ENCODE data around the gene RCBTB1. TPM values are rescaled to one million over a fixed set of nuclear protein-coding genes. Genes with fewer than 3 reads are reported as not detected.

Gene RCBTB1
- 19.0 TPM for total RNA-seq

DNA sequence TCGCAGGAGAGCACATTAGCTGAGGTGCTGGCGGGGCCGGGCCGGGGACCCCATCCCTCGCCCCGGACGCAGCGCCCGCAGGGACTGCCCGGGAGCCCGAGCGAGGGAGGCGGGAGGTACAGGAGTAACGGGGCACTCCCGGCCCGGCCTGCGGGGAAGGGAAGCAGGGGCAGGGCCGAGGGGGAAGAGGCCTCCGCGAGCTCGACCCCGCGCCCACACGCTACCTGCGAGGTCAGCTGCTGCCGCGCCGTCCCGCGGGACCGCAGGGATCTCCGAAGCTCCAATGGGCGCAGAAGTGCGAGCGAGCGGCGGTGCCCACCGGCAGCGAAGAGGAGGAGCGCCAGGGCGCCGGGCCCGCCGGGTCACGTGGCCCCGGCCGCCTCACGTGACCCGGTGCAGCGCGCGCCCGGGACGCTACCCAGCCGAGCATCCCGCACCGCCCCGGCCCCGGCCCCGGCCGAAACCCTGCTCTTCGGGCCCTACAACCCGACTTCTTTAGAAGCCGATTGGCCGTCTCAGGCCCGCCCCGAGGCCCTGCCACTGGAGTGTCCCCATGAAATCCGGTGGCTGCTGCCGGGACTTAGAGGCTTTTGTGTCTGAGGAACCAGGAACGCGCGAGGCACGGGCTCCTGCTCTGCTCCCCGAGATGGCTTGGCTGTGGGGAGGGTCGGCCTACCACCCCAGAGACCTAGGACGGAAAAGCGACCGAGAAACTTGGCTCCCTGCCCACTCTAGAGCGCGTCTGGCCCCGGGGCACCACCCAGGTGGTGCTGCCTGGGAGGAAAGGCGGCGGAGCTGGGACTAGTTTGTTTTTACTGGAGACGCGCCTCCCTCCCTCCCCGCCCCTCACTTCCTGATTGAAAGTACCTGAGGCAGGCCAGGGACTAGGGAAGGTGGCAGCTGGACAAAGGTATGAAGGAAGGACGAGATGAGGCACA, at the start of gene RCBTB1:
Gene RCBTB1, minus strand, starts transcription at position 339 of the 938 bp plus-strand sequence. CDS start 18,279 bp downstream, outside the sequence.
- Histone ChIP-seq H3K27me3 (ENCODE audit: insufficient read depth, low read length) (no peaks in the 10 kb centered on the region), H3K4me3 (ENCODE audit: low read length) (peak within 1 kb of the TSS; percentile 82)

DNA sequence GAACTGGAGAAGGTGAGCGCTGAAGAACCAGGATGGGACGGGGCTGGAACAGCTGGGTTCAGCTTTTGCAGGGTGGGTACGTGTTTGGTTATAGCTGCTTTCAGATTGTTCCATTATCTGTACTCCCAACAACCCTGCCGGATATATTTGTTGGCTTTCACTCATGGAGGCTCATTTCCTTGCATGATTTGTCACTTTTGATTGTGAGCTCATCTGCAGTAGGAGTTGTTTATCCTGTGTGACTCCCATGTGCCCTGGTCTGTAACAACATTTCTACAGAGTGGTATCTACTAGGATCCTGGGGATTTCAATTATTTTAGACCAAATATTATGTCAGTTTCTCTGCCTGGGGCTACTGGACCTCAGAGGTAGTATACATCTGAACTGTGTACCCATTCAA, 48.4 kb upstream of the RCBTB1 start:
- H3K4me1 ChIP-seq (ENCODE audit: insufficient read depth, low read length), result peaks cover 84% of the 10 kb centered on the region
- no peaks in the 10 kb centered on the region for H3K27me3 ChIP-seq (ENCODE audit: insufficient read depth, low read length)
- H3K9me3 ChIP-seq (ENCODE audit: low read depth, low read length), result no peaks in the 10 kb centered on the region
- H3K4me3 ChIP-seq (ENCODE audit: low read length), result no peak overlapping the region

More for the DNA sequence above, at the start of gene RCBTB1:
- H3K4me1 ChIP-seq (ENCODE audit: insufficient read depth, low read length), result peaks cover 28% of the 10 kb centered on the region
- no peaks in the 10 kb centered on the region for H3K9me3 ChIP-seq (ENCODE audit: low read depth, low read length)

DNA sequence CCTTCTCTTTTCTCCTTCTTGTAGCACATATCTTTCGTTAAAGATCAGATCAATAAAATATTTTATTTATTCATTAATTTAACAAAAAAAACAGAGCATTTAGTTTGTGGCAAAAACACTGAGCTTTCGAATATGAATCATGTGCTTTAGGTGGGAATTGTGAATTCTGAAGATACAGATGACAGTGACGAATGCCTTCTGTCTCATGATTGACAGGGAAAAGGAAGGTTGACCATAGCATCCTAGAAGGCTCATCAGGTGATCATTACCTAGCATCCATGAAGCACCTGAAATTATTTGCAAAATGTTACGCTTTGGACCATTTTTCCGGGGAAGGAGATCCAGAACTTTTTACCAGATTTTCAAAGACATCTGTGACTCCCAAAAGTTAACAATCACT, 46.8 kb upstream of the RCBTB1 start:
- H3K4me3 ChIP-seq (ENCODE audit: low read length), result no peak overlapping the region
- H3K9me3 ChIP-seq (ENCODE audit: low read depth, low read length), result no peaks in the 10 kb centered on the region
- no peaks in the 10 kb centered on the region for H3K27me3 ChIP-seq (ENCODE audit: insufficient read depth, low read length)
- peaks cover 91% of the 10 kb centered on the region for H3K4me1 ChIP-seq (ENCODE audit: insufficient read depth, low read length)

DNA sequence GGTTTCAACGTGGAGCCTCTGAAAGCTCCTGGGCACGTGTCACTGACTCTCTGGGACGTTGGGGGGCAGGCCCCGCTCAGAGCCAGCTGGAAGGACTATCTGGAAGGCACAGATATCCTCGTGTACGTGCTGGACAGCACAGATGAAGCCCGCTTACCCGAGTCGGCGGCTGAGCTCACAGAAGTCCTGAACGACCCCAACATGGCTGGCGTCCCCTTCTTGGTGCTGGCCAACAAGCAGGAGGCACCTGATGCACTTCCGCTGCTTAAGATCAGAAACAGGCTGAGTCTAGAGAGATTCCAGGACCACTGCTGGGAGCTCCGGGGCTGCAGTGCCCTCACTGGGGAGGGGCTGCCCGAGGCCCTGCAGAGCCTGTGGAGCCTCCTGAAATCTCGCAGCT, 45.2 kb upstream of the RCBTB1 start:
- peaks cover 81% of the 10 kb centered on the region for H3K4me1 ChIP-seq (ENCODE audit: insufficient read depth, low read length)
- H3K4me3 ChIP-seq (ENCODE audit: low read length), result no peak overlapping the region
- H3K9me3 ChIP-seq (ENCODE audit: low read depth, low read length), result no peaks in the 10 kb centered on the region

DNA sequence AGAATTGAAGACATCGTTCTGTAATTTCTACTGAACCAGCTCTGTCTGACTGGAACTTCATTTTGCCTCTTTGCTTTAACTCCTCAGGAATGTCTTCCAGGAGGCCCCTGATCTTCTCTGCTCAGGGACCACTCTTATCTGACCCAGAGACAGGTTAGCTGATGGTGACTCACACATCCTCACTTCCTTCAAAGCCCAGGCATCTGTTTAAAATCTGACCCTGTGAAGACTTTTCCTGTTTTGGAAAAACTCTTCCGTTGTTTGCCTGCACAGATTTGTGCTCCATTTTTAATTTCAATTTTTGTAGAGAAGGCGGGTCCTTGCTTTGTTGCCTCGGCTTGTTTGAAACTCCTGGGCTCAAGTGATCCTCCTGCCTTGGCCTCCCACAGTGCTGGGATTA, 44.6 kb upstream of the RCBTB1 start:
- H3K4me3 ChIP-seq (ENCODE audit: low read length), result peak overlapping the region; percentile 87
- H3K27me3 ChIP-seq (ENCODE audit: insufficient read depth, low read length), result no peaks in the 10 kb centered on the region
- H3K9me3 ChIP-seq (ENCODE audit: low read depth, low read length), result no peaks in the 10 kb centered on the region
- peaks cover 75% of the 10 kb centered on the region for H3K4me1 ChIP-seq (ENCODE audit: insufficient read depth, low read length)

More for the DNA sequence above, 45.2 kb upstream of the RCBTB1 start:
- H3K27me3 ChIP-seq (ENCODE audit: insufficient read depth, low read length), result no peaks in the 10 kb centered on the region

DNA sequence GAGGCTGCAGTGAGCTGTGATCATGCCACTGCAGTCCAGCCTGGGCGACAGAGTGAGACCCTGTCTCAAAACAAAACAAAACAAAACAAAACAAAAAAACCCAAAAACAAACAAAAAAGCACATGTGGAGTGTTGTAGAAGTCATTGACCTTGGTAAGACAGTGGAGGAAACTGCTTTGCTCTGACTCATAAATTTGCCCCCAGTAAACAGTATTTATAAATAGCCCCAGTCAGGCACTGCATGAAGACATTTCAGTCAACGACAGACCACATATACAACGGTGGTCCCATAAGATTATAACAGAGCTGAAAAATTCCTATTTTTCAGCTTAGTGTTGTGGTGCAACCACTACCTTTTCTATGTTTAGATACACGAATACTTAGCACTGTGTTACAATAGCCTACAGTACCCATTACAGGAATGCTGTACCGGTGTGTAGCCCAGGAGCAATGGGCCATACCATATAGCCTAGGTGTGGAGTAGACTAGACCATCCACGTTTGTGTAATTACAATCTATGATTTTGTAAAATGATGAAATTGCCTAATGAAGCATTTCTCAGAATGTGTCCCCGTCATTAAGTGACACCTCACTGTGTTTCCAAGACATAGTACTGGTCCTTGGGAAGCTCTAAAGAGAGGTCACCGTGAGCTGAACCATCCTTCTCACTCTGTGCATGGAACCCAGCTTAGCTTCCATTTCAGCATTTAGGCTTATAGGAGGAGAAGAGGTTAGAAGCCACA, 44.0 kb upstream of the RCBTB1 start:
- H3K4me3 ChIP-seq (ENCODE audit: low read length), result peak overlapping the region; percentile 87

DNA sequence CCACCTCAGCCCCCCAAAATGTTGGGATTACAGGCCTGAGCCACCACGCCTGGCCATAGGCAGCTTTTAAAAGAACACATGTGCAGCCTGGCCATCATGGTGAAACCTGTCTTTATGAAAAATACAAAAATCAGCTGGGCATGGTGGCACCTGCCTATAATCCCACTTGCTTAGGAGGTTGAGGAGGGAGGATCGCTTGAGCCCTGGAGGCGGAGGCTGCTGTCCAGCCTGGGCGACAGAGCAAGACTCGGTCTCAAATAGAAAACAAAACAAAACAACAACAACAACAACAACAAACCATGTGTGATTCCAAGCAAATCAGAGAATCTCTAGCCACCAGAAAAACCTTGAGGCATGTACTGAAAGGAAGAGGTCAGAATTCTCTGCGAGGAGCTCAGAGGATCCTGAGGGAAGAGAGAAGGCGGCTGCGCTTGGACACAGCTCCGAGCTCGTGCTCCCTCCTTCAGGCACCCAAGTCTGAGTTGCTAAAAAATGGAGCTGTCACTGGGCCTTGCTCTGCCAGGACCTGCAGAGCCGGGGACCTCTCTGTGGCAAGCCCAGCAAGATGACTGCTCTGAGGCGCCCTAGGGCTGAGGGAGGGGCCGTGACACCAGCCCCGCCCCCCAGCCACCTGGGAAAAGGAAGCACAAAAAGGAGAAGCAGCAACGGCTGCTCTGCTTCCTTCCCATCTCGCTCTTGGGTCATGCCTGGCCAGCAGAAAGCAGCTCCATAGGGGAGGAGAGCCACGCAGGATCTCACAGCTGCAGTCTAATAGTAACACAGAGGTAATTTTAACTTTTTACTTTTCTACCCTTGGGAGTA, 42.7 kb upstream of the RCBTB1 start, which contains the start of gene ARL11:
Gene ARL11, plus strand, starts transcription at position 677 of the 822 bp plus-strand sequence. CDS start 1,941 bp downstream, outside the sequence.
- no peaks in the 10 kb centered on the region for H3K27me3 ChIP-seq (ENCODE audit: insufficient read depth, low read length)
- peak within 1 kb of the TSS; percentile 87 for H3K4me3 ChIP-seq (ENCODE audit: low read length)
- no peaks in the 10 kb centered on the region for H3K9me3 ChIP-seq (ENCODE audit: low read depth, low read length)
- H3K4me1 ChIP-seq (ENCODE audit: insufficient read depth, low read length), result peaks cover 56% of the 10 kb centered on the region

More for the DNA sequence above, 44.0 kb upstream of the RCBTB1 start:
- no peaks in the 10 kb centered on the region for H3K27me3 ChIP-seq (ENCODE audit: insufficient read depth, low read length)
- H3K4me1 ChIP-seq (ENCODE audit: insufficient read depth, low read length), result peaks cover 70% of the 10 kb centered on the region
- no peaks in the 10 kb centered on the region for H3K9me3 ChIP-seq (ENCODE audit: low read depth, low read length)

DNA sequence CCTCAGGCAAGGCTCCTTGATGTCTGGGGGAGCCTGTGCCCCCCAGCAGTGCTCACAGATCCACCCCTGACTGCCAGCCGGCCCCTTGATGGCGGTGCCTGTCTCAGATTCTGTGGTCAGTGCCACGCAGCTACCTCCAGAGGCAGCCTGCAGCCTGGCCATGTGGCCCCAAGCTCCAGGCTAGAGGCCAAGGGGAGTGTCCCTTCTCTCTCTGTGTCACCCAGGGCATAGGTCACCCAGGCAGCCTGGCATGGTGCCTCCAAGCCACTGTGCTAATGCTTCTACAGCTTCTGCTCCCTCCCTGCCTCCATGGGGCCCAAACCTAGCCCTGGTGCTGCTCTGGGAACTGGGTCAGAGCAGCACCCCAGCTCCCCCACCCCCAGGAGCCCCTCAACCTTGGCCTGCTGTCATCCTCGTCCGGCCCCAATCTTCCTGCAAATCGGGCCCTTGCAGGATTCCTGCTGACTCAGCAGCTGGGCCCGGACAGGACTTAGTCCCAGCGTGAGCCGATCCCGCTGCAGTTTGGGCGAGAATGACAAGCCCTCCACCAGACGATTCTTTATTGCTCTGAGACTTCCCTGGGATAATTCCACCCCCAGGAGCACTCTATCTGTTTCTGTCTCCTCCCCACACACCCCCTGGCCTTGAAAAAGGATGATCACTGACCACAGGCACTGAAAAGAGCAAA, 40.2 kb upstream of the RCBTB1 start:
- Histone ChIP-seq H3K9me3 (ENCODE audit: low read depth, low read length) (no peaks in the 10 kb centered on the region), H3K27me3 (ENCODE audit: insufficient read depth, low read length) (no peaks in the 10 kb centered on the region), H3K4me1 (ENCODE audit: insufficient read depth, low read length) (peaks cover 35% of the 10 kb centered on the region), H3K4me3 (ENCODE audit: low read length) (no peak overlapping the region)

DNA sequence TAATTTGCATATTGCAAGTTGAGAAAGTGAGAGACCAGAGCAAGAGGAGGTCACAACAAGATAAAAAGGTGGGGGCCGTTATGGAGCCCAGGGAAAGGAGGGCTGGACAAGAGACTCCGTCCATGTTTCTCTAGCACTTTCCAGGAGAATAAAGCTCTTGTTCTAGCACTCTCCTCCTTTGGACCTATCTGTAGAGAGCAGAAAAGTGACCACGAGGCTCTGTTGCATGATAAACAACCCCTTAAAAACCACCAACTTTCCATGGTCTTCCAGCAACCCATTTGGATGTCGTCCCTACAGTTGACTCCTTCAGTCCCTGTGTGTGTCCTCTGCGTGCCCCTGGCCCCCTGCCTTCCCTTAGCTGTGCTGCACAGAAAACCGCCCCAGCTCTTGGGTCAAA, 38.9 kb upstream of the RCBTB1 start:
- H3K4me1 ChIP-seq (ENCODE audit: insufficient read depth, low read length), result peaks cover 31% of the 10 kb centered on the region
- no peak overlapping the region for H3K4me3 ChIP-seq (ENCODE audit: low read length)
- H3K9me3 ChIP-seq (ENCODE audit: low read depth, low read length), result no peaks in the 10 kb centered on the region
- no peaks in the 10 kb centered on the region for H3K27me3 ChIP-seq (ENCODE audit: insufficient read depth, low read length)

DNA sequence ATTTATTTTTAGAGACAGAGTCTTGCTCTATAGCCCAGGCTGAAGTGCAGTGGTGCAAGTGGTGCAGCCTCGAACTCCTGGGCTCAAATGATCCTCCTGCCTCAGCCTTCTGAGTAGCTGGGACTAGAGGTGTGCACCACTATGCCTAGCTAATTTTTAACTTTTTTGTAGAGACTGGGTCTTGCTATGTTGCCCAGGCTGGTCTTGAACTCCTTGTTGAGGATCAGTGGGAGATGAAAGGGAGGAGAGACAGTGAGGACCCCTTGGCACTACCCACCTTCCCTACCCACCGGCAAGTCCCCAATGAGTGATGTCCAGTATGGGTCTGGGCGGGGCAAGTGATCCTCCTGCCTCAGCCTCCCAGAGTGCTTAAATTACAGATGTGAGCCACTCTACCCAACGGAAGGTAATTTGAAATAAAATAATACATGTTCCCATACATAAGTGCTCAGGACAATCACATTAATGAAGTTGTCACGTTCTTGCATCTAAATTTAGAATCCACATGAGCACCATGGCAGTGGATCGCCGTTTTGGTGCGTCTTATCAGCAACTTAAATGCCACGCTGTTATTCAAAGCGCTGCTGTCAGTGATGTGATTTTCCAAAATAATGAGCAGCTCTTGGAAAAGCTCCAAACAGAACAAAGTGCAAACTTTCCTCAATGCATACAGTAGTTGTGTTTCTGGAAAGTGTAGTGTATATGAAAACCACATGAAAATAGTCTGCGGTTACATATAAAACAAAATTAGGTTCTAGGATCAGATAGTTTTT, 37.0 kb upstream of the RCBTB1 start:
- peaks cover 13% of the 10 kb centered on the region for H3K4me1 ChIP-seq (ENCODE audit: insufficient read depth, low read length)
- H3K4me3 ChIP-seq (ENCODE audit: low read length), result no peak overlapping the region
- H3K27me3 ChIP-seq (ENCODE audit: insufficient read depth, low read length), result no peaks in the 10 kb centered on the region
- no peaks in the 10 kb centered on the region for H3K9me3 ChIP-seq (ENCODE audit: low read depth, low read length)

DNA sequence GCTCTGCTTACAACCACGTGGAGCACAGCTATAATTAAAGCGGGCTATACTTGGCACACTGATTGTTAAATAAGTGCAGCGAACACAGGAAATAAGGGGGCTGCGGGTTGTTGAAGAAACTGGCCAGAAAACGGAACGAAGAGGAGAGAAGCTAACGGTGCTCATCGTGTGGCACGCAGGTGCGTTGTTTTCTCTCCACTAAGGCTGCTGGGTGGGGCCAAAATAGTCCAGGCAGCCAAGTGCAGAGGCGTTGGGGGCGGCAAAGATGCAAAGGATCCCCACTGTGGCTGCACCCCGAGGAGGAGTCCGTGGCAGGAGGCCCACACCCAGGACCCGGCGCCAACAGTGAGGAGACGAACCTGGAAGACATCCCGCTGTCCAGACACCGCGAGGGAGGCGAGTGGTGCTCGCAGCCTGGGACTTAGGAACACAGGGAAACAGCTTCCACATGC, 34.8 kb upstream of the RCBTB1 start:
- peaks cover 8% of the 10 kb centered on the region for H3K4me1 ChIP-seq (ENCODE audit: insufficient read depth, low read length)
- no peak overlapping the region for H3K4me3 ChIP-seq (ENCODE audit: low read length)
- no peaks in the 10 kb centered on the region for H3K27me3 ChIP-seq (ENCODE audit: insufficient read depth, low read length)
- no peaks in the 10 kb centered on the region for H3K9me3 ChIP-seq (ENCODE audit: low read depth, low read length)

DNA sequence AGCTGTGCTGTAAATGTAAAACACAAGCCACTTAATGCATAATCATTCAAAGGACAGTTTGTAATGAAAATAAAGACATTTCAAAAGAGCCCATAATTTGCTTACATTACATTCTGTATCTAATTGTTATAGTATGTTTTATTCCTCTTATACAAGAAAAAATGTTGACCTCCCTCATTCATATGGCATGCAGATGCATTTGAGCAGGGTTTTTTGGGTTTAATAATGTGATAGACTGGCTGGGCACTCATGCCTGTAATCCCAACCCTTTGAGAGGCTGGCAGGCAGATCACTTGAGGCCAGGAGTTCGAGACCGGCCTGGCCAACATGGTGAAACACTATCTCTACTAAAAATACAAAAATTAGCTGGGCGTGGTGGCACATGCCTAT, 31.3 kb upstream of the RCBTB1 start:
- H3K9me3 ChIP-seq (ENCODE audit: low read depth, low read length), result no peaks in the 10 kb centered on the region
- no peaks in the 10 kb centered on the region for H3K27me3 ChIP-seq (ENCODE audit: insufficient read depth, low read length)
- no peak overlapping the region for H3K4me3 ChIP-seq (ENCODE audit: low read length)
- peaks cover 8% of the 10 kb centered on the region for H3K4me1 ChIP-seq (ENCODE audit: insufficient read depth, low read length)

DNA sequence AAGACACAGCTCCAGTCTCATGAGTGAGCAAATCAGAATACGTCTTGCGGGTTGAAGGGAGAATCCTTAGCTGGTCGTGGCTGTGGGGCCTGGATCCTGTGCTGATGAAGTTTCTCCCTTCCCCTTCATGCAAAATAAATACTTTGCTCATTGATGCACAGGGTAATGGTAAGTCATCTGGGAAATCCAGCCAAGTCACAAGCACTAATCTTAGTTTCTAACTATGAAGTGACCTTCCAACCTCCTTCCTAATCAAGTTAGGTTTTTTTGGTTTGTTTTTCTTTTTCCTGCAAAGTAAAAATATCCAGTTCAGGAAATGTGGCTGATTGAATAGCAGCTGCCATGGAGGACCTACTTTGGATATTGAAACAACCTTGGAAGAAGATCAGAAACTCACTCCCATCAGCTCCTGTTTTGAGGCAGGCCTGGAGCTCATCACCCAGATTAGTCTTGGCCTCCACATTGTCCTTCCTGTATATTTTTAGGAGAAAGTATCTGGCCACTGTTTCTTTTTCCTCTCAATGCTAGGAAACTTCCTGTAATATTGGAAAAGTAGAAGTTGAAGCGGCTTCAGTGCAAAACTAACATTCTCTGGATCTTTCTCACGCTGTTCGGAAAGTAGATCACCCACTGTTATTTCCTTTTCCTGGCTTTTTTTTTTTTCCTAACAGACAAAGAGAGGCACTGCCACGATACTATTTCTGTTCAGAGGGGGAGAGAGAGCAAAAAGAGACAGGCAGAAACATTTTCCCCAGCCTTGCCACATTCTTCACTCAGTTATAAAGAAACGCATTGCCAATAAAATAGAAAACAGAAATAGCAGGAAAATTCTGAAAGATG, 30.7 kb upstream of the RCBTB1 start:
- H3K4me1 ChIP-seq (ENCODE audit: insufficient read depth, low read length), result peaks cover 8% of the 10 kb centered on the region
- H3K4me3 ChIP-seq (ENCODE audit: low read length), result no peak overlapping the region
- H3K9me3 ChIP-seq (ENCODE audit: low read depth, low read length), result no peaks in the 10 kb centered on the region
- H3K27me3 ChIP-seq (ENCODE audit: insufficient read depth, low read length), result no peaks in the 10 kb centered on the region
